GM19328 (cell line): Measurements from ENCODE around the gene CELA3B.
"Not testable (repeated sequence)": the region's sequence is repeated elsewhere in the genome, so short reads cannot be mapped to it uniquely, and the experiment has no call there.

Experiments
- ATAC-seq: cut with Tn5 transposase; IDR thresholded peaks from one replicate; pipeline ENCODE4 v1.9.1; 2021; ENCODE audit warnings: mild to moderate bottlenecking, moderate library complexity; ENCODE audit not compliant: unreplicated experiment

The CELA3B gene

GRCh38 chr1:21942959-21943640, 33.7 kb upstream of the CELA3B start:
- not testable (repeated sequence) for ATAC-seq

DNA sequence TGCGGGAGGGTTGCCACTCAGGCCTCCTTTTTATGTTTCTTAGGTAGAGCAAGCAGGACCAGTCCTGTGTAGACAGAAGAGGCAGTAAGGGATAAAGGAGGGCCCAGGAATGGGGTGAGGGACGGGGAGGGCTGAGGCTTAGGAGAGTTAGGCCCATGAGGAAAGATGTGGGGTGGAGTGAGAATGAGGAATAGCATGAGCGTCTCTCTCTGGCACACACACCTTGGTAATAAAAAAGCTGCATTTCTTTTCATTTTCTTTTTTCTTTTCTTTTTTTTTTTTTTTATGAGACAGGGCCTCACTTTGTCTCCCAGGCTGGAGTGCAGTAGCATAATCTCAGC, 32.1 kb upstream of the CELA3B start:
- no peak for ATAC-seq

DNA sequence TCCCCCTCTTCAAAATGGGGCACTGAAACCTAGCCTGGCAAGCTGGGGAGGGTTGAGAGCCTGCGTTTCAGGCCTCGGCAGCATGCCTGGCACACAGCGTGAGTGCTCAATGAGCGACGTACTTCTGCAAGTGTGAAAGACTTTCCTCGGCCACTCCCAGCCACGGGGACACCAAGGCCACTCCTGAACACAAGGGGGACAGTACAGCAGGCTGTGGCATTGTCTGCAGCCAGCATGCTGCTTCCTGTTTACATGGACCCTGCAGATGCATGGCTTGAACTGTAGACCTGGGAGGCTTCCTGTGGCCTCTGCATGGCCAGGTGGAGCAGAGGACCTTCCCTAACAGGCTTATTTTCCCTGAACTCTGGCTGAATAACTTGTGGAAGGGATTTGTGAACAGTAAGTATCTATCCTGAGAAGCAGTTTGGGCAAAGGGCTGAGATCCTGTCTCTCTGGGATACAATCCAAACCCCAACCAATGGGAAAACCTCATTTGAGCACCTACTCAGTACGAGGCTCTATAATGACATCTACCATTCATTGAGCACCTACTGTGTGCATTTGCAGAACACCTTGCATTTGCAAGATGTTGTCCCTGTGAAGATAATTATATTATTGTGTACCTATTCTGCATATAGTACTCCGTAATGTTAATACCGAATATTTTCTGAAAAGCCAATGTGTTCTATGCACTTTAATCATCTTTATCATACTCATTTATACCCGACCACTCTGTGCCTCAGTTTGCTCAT, 29.8 kb upstream of the CELA3B start:
- ATAC-seq = no peak

- ATAC-seq = no peak
Measured at GRCh38 chr1:21950734-21951133, 26.1 kb upstream of the CELA3B start.

GRCh38 chr1:21951226-21951870, 25.5 kb upstream of the CELA3B start:
- no peak for ATAC-seq

DNA sequence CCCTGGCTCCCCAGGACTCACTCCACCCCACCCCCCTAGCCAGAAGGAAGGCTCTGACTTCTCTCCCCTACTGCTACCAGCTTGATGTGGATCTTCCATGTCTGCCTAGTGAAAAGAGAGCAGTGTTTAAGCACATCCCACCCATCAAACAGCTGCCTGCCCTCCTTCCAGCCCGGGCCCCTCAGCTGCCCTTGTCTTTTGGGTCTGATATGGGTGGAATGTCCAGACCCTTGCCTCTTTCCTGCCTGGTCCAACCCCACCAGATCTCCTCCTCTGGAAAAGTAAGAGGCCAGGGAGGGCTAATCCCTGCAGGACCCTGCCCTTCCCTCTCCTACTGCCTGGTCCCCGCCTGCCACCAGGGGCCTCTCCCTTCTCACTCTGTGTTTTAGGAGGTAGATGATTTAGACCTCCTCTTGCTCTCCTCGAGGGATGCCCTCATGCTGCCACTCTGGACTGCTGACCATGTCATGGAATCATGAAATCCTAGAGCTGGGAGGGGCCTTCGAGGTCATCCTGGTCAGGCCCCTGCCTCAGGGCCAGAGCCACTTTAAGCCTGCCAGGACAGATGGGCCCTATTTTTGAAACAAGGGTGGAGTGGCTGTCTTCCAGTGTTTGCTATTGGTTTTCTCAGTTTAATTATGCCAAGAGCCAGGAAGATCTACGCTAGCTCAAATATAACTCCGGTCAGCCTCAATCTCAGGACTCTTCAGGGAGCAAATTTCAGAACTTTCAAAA, 23.9 kb upstream of the CELA3B start:
- no peak for ATAC-seq

DNA sequence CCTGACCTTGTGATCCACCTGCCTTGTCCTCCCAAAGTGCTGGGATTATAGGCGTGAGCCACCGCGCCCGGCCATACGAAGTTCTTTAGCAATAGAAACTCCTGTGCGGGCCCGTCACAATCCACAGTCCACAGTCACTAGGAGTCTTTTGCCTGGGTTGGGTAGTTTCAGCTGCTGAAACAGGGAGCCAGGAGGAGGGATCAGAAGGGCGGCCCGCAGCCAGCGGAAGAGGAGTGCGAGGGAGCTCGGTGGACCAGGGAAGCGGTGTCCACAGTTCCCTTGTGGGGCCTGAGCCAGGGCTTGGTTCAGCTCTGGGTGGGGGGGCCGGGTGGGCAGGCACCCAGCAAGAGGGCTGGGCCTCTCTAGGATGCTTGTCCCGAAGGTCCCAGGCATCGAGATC, 21.8 kb upstream of the CELA3B start:
- ATAC-seq = no peak

- no peak for ATAC-seq
Measured at GRCh38 chr1:21955501-21956281, 21.1 kb upstream of the CELA3B start.

DNA sequence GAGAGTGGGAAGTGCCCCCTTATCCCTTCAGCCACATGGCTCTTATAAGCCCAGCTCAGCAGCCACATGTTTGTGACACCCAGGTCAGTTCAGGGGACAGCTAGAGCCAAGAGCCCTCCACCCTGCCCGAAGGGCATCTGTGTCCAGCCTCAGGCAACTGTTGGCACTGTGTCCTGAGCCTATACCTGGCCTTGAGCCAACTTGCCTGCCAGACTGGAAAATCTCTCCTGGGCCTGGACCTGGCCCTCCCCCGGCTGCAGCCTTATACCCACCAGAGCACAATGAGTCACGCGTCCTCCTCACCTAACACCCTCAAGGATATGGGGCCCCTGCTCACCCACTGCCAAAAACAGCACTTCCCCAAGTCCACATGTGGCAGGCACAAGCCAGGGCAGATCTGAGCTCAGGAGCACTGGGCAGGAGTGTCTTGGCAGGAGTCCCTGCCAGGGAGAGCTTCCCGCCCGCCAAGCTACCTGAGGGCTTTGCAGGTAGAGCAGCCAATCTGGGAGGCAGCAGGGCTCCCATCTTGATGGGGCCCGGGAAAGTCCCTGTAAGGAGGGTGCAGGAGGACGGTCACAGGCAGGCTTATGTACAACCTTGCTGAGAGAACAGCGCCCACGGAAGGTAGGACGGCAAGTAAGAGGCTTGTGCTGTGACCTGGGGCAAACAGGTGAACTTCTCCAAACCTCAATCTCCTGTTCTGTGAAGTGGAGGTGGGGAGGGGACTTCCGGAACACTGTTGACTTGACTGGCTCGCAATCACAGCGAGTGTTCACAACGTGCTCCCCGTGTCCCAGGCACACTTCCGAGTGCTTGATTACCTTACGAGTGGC, 19.9 kb upstream of the CELA3B start:
- no peak for ATAC-seq

- ATAC-seq = no peak
Measured at GRCh38 chr1:21961337-21961736, 15.5 kb upstream of the CELA3B start.

DNA sequence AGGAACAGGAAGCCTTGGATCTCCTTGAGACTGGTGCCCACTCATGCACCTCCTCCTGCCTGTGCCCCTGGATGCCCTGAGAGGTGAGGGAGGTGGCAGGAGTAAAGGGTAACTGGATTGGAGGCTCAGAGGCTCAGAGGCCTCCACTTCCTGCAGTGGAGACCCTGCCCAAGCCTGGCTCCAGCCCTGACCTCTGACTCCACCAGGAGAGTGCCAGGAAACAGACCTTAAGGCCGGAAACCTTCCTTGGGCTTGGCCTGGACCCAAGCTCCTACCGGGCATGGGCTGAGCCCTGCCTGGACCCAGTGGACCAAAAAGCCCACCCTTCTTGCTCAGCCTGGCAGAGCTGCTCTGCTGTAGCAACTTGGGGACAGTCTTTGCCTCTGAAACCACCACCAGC, 15.0 kb upstream of the CELA3B start:
- ATAC-seq = no peak

GRCh38 chr1:21963477-21964217, 13.2 kb upstream of the CELA3B start:
- ATAC-seq = no peak

- ATAC-seq = no peak
Measured at GRCh38 chr1:21966247-21967000, 10.4 kb upstream of the CELA3B start.

DNA sequence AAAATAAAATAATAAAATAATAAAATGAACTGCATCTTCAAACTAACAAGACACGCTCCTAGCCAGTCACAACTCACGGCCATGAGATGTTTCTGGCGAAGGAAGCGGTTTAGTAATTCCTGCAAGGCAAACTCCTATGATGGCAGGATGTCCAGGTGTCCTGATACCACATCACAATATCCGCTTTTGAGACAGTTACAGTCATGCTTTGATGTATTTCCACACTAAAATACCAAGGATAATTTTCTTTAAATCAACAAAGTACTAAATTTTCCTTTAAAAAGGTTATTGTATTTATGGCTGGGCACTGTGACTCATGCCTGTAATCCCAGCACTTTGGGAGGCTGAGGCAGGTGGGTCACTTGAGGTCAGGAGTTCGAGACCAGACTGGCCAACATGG, 9.6 kb upstream of the CELA3B start:
- ATAC-seq = not testable (repeated sequence)

- not testable (repeated sequence) for ATAC-seq
Measured at GRCh38 chr1:21969066-21969465, 7.8 kb upstream of the CELA3B start.

DNA sequence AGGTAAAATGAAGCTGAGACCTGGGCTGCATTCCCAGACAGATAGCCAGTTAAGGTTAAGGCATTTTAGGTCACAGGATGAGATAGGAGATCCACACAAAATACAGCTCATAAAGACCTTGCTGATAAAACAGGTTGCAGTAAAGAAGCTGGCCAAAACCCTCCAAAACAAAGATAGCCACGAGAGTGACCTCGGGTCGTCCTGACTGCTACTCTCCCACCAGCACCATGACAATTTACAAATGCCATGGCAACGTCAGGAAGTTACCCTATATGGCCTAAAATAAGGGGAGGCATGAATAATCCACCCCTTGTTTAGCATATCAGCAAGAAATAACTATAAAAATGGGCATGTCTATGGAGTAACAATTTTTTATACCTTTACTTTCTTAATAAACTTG, 6.3 kb upstream of the CELA3B start:
- ATAC-seq = not testable (repeated sequence)

DNA sequence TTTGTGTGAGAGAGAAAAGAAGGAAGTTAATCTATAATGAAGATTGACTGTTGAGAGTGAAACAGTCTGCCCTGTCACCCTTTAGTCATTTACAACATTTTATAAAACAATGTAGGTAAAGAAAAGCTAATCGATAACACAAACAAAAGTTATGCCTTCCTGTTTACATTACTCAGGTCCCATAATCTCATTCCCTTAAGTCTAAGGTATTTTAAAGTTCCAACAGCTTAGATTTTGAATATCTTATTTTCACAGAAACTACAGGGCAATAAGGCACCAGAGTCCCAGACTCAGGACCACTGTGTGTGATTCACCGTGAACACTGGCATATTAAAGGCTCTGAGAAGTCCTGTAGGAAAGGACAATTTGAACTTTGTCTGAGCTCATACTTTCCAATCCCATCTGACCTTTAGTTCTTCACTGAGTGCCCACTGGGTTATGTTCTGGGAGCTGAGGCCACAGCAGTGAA, 3.8 kb upstream of the CELA3B start:
- not testable (repeated sequence) for ATAC-seq

DNA sequence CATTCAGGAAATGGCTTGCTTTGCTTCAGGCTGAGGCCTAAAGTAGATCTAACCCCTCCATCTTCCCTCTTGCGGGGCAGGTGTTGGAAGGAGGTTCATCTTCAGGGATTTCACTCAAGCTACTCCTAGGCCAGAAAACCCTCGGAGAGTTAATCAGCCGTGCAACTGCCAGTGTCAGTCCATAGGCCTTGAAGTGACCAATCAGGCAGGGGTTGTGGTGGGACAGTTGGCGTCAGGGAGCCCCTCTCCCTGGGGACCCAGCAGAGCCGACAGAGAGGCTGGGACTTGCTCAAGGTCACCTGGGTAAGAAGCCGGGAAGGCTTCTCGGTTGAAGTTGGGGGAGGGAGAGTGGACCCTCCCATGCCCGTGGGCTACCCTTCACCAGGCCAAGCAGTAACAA, 2.9 kb upstream of the CELA3B start:
- ATAC-seq = not testable (repeated sequence)
